RCC 7860 (cell line): ENCODE results near the gene ATP11C.
A peak's percentile ranks its signal among the peaks of the same experiment; 100 is the strongest.

Source experiments
- DNase-seq: peaks from one replicate; pipeline ENCODE4 v3.0.0-alpha.2; 2015; ENCODE audit warnings: low spot score
- FAIRE-seq: peaks from 2 replicates; lab custom pipeline; 2012; peaks lifted over from hg19 to GRCh38; lab: Jason Lieb, UNC

Gene ATP11C

GRCh38 chrX:139815771-139816170 lies 117.1 kb downstream of the ATP11C start:
- FAIRE-seq (no peak), DNase-seq (no peak)

GRCh38 chrX:139811942-139812629 lies 120.8 kb downstream of the ATP11C start:
- no peak for FAIRE-seq
- DNase-seq: no peak

- no peak for FAIRE-seq
Measured at GRCh38 chrX:139804482-139804881, 128.4 kb downstream of the ATP11C start.

GRCh38 chrX:139803224-139803623 lies 129.6 kb downstream of the ATP11C start:
- FAIRE-seq (no peak), DNase-seq (no peak)

More at GRCh38 chrX:139804482-139804881, 128.4 kb downstream of the ATP11C start:
- DNase-seq: no peak

GRCh38 chrX:139802048-139802447 lies 130.8 kb downstream of the ATP11C start:
- FAIRE-seq (no peak), DNase-seq (no peak)

- DNase-seq (no peak), FAIRE-seq (no peak)
Measured at GRCh38 chrX:139801397-139801813, 131.4 kb downstream of the ATP11C start.

- FAIRE-seq: no peak
- no peak for DNase-seq
Measured at GRCh38 chrX:139798701-139799100, 134.2 kb downstream of the ATP11C start.

- DNase-seq (no peak), FAIRE-seq (no peak)
Measured at GRCh38 chrX:139795196-139795595, 137.7 kb downstream of the ATP11C start.

- no peak for DNase-seq
Measured at GRCh38 chrX:139787601-139788000, 145.3 kb downstream of the ATP11C start.

GRCh38 chrX:139784807-139785206 lies 148.0 kb downstream of the ATP11C start:
- no peak for DNase-seq
- no peak for FAIRE-seq

More at GRCh38 chrX:139787601-139788000, 145.3 kb downstream of the ATP11C start:
- FAIRE-seq: no peak

- DNase-seq (no peak), FAIRE-seq (no peak)
Measured at GRCh38 chrX:139783959-139784358, 148.9 kb downstream of the ATP11C start.

- FAIRE-seq (no peak), DNase-seq (no peak)
Measured at GRCh38 chrX:139783030-139783429, 149.8 kb downstream of the ATP11C start.

- no peak for FAIRE-seq
Measured at GRCh38 chrX:139776599-139776998, 156.3 kb downstream of the ATP11C start.

GRCh38 chrX:139770366-139770765 lies 162.5 kb downstream of the ATP11C start:
- FAIRE-seq: no peak

More at GRCh38 chrX:139776599-139776998, 156.3 kb downstream of the ATP11C start:
- DNase-seq: no peak

GRCh38 chrX:139766545-139766983 lies 166.3 kb downstream of the ATP11C start:
- DNase-seq: no peak
- no peak for FAIRE-seq

More at GRCh38 chrX:139770366-139770765, 162.5 kb downstream of the ATP11C start:
- no peak for DNase-seq

GRCh38 chrX:139762400-139763183 lies 170.3 kb downstream of the ATP11C start:
- FAIRE-seq: no peak
- no peak for DNase-seq

- no peak for DNase-seq
- no peak for FAIRE-seq
Measured at GRCh38 chrX:139759637-139760036, 173.2 kb downstream of the ATP11C start.

- no peak for DNase-seq
- no peak for FAIRE-seq
Measured at GRCh38 chrX:139758809-139759208, 174.0 kb downstream of the ATP11C start.

GRCh38 chrX:139758250-139758649 lies 174.6 kb downstream of the ATP11C start:
- DNase-seq: no peak
- no peak for FAIRE-seq

GRCh38 chrX:139751053-139751452 lies 181.8 kb downstream of the ATP11C start:
- no peak for DNase-seq
- no peak for FAIRE-seq

GRCh38 chrX:139750390-139750789 lies 182.5 kb downstream of the ATP11C start:
- FAIRE-seq (no peak), DNase-seq (no peak)

- DNase-seq (peak; percentile 12), FAIRE-seq (peak; percentile 30)
Measured at GRCh38 chrX:139739138-139739537, 193.7 kb downstream of the ATP11C start.
